ENCODE data around the gene SLC34A2. TPM values are rescaled to one million over a fixed set of nuclear protein-coding genes. Genes with fewer than 3 reads are reported as not detected.

SLC34A2 gene
- total RNA-seq, 3 donors from 2014 or later (not counting 1 experiment from before 2014, with no cell fraction given), result not detected

- Histone ChIP-seq H3K9me3 (ENCODE audit: control insufficient read depth, insufficient read depth, low read length) (no peaks in the 10 kb centered on the region), H3K4me3 (ENCODE audit: low read length) (no peak overlapping the region), H3K27me3 (ENCODE audit: control insufficient read depth, insufficient read depth, low read length) (no peaks in the 10 kb centered on the region), H3K4me1 (ENCODE audit: control insufficient read depth, insufficient read depth, low read length) (peaks cover 4% of the 10 kb centered on the region), H3K27ac (ENCODE audit: low read length) (no peak overlapping the region), H3K36me3 (ENCODE audit: control insufficient read depth, insufficient read depth, low read length) (no peaks in the 10 kb centered on the region)
- Mint-ChIP-seq H3K36me3 (no peaks in the 10 kb centered on the region), H3K27me3 (ENCODE audit: low read depth in 2 of 2) (no peaks in the 10 kb centered on the region), H3K9me3 (no peaks in the 10 kb centered on the region), H3K4me1 (peaks cover 0 to 5% of the 10 kb centered on the region in 2 donors), H3K4me3 (no peak overlapping the region), H3K27ac (no peak overlapping the region)
- ATAC-seq, result no peak
- intact Hi-C loops (cut with micrococcal nuclease), result no loop called here
- DNase-seq, result no peak
- no peak for TF ChIP-seq CTCF (IDR thresholded peaks at IDR 0.05)
- WGBS (ENCODE audit: insufficient coverage), result 86% methylated on average over 9 of the region's 9 CpGs
These were observed 72.3 kb downstream of the SLC34A2 start for GRCh38 chr4:25727711-25728493.

Other genes with a start within 250 kb of the SLC34A2 start
- 10 to 100 TPM; 45.4 to 61.0 (median 45.7) TPM for gene SEL1L3, start 207.1 kb downstream of the SLC34A2 start, total RNA-seq